Measurements from ENCODE around the gene MROH7.

Gene MROH7

GRCh38 chr1:54604572-54605370, 36.8 kb upstream of the MROH7 start:
- no peak for DNase-seq (ENCODE audit: insufficient read length, low spot score)
- no peak for FAIRE-seq
- no peak for TF ChIP-seq POLR2A (IDR thresholded peaks at IDR 0.05; ENCODE audit: low read depth, low read length)

GRCh38 chr1:54606096-54606989, 35.2 kb upstream of the MROH7 start:
- DNase-seq (ENCODE audit: insufficient read length, low spot score): no peak

GRCh38 chr1:54606990-54607325, 34.6 kb upstream of the MROH7 start:
- TF ChIP-seq POLR2A (IDR thresholded peaks at IDR 0.05; ENCODE audit: low read depth, low read length): no peak
- FAIRE-seq (no peak), DNase-seq (ENCODE audit: insufficient read length, low spot score) (no peak)

More at GRCh38 chr1:54606096-54606989, 35.2 kb upstream of the MROH7 start:
- TF ChIP-seq POLR2A (IDR thresholded peaks at IDR 0.05; ENCODE audit: low read depth, low read length): no peak
- no peak for FAIRE-seq

GRCh38 chr1:54607821-54608565, 33.6 kb upstream of the MROH7 start:
- DNase-seq (ENCODE audit: insufficient read length, low spot score): no peak
- FAIRE-seq: no peak
- no peak for TF ChIP-seq POLR2A (IDR thresholded peaks at IDR 0.05; ENCODE audit: low read depth, low read length)

- no peak for TF ChIP-seq POLR2A (IDR thresholded peaks at IDR 0.05; ENCODE audit: low read depth, low read length)
- DNase-seq (ENCODE audit: insufficient read length, low spot score) (no peak), FAIRE-seq (no peak)
Measured at GRCh38 chr1:54608566-54609230, 32.9 kb upstream of the MROH7 start.

- DNase-seq (ENCODE audit: insufficient read length, low spot score) (no peak), FAIRE-seq (no peak)
- no peak for TF ChIP-seq POLR2A (IDR thresholded peaks at IDR 0.05; ENCODE audit: low read depth, low read length)
Measured at GRCh38 chr1:54609301-54609921, 32.2 kb upstream of the MROH7 start.

GRCh38 chr1:54610048-54610447, 31.5 kb upstream of the MROH7 start:
- DNase-seq (ENCODE audit: insufficient read length, low spot score): no peak
- FAIRE-seq: no peak
- TF ChIP-seq POLR2A (IDR thresholded peaks at IDR 0.05; ENCODE audit: low read depth, low read length): no peak

GRCh38 chr1:54610601-54611580, 30.7 kb upstream of the MROH7 start:
- FAIRE-seq: no peak
- DNase-seq (ENCODE audit: insufficient read length, low spot score): no peak
- no peak for TF ChIP-seq POLR2A (IDR thresholded peaks at IDR 0.05; ENCODE audit: low read depth, low read length)

GRCh38 chr1:54611621-54612020, 30.0 kb upstream of the MROH7 start:
- DNase-seq (ENCODE audit: insufficient read length, low spot score) (no peak), FAIRE-seq (no peak)
- no peak for TF ChIP-seq POLR2A (IDR thresholded peaks at IDR 0.05; ENCODE audit: low read depth, low read length)

GRCh38 chr1:54614024-54614423, 27.6 kb upstream of the MROH7 start:
- DNase-seq (ENCODE audit: insufficient read length, low spot score) (no peak), FAIRE-seq (no peak)
- TF ChIP-seq POLR2A (IDR thresholded peaks at IDR 0.05; ENCODE audit: low read depth, low read length): no peak

- FAIRE-seq (no peak), DNase-seq (ENCODE audit: insufficient read length, low spot score) (no peak)
- no peak for TF ChIP-seq POLR2A (IDR thresholded peaks at IDR 0.05; ENCODE audit: low read depth, low read length)
Measured at GRCh38 chr1:54614563-54614962, 27.0 kb upstream of the MROH7 start.

Measured in H54 (cell line).